Measurements from ENCODE around the gene SPATS2L. TPM values are rescaled to one million over a fixed set of nuclear protein-coding genes. Genes with fewer than 3 reads are reported as not detected.

SPATS2L gene
- total RNA-seq, 1 donor from 2014 or later = 100 TPM

DNA sequence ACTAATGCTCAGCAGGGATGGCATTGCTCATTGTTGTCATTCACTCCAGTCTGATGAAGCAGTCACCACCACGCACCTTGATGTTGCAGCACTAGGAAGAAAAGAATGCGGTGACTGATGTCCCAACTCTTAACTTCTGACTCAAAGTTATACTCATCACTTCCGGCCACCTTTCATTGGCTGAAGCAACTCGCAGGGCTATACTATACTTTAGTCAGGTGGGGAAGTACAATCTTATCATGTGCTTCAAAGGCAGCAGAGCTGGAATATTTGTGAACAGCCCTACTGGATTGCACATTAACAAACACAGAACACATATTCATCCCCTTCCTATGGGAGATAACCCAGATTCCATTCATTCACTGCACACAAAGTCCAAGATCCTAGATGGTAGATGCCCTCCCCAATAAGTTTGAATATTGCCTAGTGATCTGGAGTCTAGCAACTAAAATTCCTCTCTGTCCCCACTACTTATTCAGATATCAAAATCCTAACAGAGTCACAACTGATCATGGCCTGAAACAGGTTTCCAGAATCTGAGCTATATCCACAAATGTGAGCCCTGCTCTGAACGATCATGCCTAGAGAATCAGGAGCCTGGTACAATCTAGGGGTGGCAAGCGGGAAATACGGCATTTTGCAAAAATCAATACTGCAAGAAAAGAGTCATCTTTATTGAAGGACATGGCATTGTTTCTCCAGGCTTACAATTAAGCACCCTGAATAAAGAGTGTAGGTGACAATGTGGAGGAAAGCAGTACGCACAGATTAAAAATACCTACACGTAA, 3.4 kb upstream of the SPATS2L start:
- Histone ChIP-seq H3K9me3 (no peaks in the 10 kb centered on the region), H3K36me3 (no peaks in the 10 kb centered on the region), H3K27me3 (ENCODE audit: low read depth) (no peaks in the 10 kb centered on the region), H3K27ac (no peak overlapping the region), H3K4me1 (peaks cover 10% of the 10 kb centered on the region), H3K4me3 (no peak overlapping the region)
- DNase-seq (no peak), ATAC-seq (no peak)
- intact Hi-C loops (cut with DNase I) = no loop called here
- TF ChIP-seq, protein P1, sequence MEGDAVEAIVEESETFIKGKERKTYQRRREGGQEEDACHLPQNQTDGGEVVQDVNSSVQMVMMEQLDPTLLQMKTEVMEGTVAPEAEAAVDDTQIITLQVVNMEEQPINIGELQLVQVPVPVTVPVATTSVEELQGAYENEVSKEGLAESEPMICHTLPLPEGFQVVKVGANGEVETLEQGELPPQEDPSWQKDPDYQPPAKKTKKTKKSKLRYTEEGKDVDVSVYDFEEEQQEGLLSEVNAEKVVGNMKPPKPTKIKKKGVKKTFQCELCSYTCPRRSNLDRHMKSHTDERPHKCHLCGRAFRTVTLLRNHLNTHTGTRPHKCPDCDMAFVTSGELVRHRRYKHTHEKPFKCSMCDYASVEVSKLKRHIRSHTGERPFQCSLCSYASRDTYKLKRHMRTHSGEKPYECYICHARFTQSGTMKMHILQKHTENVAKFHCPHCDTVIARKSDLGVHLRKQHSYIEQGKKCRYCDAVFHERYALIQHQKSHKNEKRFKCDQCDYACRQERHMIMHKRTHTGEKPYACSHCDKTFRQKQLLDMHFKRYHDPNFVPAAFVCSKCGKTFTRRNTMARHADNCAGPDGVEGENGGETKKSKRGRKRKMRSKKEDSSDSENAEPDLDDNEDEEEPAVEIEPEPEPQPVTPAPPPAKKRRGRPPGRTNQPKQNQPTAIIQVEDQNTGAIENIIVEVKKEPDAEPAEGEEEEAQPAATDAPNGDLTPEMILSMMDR (IDR thresholded peaks at IDR 0.05) = no peak

DNA sequence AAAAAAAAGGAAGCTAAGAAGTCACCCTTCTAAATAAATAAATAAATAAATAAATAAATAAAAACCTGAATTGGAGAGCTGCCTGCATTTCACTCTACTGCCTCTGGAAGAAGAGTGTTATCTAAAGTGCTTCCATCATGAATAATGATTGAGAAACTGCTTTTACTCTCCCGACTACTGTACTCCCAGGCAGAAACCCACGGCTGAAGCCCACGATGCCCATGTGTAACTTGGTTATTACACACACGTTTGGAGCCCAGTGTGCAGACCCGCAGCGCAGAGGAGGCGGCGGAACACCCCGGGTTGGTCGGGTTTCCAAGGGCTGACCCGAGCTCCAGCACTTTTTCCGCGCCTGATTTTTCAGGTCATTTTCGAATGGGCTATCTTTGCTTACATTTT, 697 bp upstream of the SPATS2L start:
- no peaks in the 10 kb centered on the region for H3K27me3 ChIP-seq (ENCODE audit: low read depth)
- intact Hi-C loops (cut with DNase I) = no loop called here
- ATAC-seq (peak; percentile 34 to 37), DNase-seq (peak; percentile 66)
- peak overlapping the region; percentile 89 for H3K27ac ChIP-seq
- H3K4me1 ChIP-seq = peaks cover 25% of the 10 kb centered on the region
- no peaks in the 10 kb centered on the region for H3K9me3 ChIP-seq
- H3K36me3 ChIP-seq = no peaks in the 10 kb centered on the region
- H3K4me3 ChIP-seq = peak overlapping the region; percentile 79
- TF ChIP-seq, protein P1 (IDR thresholded peaks at IDR 0.05) = peak; percentile 18

DNA sequence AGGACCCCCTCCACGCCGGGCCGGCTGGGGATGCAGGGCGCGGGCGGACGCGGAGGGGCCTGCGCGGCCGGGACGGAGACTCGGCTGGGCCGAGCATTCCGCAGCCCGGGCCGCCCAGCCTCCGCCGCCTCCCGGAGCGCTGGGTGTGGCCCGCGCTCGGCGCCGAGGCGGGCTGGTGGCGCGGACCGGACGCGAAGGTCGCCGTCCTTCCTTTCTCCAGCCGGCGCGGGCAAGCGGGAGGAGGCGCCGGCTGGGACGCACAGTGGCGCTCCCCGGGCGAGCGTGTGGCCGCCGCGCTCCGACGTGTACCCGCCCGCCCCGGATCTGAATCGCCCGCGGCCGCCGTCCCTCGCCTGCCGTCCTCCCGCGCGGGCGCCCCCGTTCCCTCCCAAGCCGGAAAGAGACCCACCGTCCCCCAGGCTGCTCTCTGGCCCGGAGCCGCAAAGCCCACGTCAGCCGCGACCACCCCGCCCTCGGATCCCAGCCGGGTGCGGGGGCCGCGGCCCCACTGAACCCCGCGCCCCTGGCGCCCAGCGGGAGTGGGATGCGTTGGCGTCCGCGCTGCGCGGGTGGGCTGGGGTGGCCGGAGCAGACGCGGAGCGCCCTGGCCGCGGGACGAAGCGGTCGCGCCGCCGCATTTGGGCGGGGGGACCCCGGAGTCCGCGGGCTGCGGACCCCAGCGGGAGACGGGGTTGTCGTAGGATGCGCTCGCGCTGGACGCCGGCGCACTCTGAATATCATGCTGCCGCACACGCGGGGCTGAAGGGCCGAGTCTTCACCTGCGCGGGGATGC, 634 bp downstream of the SPATS2L start:
- H3K27ac ChIP-seq = peak overlapping the region; percentile 89
- H3K4me3 ChIP-seq = peak overlapping the region; percentile 79
- no peaks in the 10 kb centered on the region for H3K27me3 ChIP-seq (ENCODE audit: low read depth)
- TF ChIP-seq, protein P1 (IDR thresholded peaks at IDR 0.05) = peak; percentile 6
- H3K4me1 ChIP-seq = peaks cover 38% of the 10 kb centered on the region
- ATAC-seq (peak; percentile 79 to 82), DNase-seq (peak; percentile 63)
- no peaks in the 10 kb centered on the region for H3K9me3 ChIP-seq
- no peaks in the 10 kb centered on the region for H3K36me3 ChIP-seq
- intact Hi-C loops (cut with DNase I) = no loop called here

DNA sequence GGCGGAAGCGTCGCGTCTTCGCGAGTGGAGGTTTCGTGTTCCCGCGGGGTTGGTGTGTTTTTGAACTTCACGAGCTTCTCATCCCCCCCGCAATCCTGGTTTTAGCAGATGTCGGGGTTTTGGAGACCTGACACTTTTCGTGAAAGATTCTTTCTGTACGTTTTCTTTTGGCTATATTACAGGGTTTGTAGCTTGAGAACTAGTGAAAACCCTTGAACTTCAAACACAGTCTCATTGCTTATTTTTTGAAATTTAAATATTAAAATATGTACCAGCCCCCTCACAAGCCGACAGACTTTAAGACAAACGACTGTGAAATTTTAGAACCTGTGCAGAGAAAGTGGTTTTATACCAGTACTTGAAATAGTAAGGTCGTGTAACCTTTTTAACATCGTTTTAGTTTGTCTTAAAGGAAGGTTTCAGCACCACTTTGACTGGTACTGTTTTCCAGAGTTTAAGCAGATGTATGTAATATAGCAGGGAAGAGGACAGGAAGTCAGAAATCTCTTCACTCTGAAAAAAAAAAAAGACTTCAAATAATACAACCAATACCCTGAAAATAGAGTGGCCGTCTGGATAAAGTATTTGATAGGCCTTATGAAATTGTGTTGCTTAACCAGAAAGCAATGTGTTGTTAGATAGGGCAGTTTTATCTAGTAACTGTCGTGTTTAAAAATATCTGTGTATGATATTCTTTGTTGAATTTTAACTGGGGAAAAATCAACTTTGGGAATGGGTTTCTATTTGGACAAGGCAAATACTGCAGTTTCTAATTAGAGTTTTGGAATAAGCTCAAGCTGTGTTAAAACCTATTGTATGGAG, 1.4 kb downstream of the SPATS2L start:
- TF ChIP-seq, protein P1 (IDR thresholded peaks at IDR 0.05) = no peak
- Histone ChIP-seq H3K27ac (peak overlapping the region; percentile 89), H3K36me3 (no peaks in the 10 kb centered on the region), H3K4me3 (peak overlapping the region; percentile 79), H3K27me3 (ENCODE audit: low read depth) (no peaks in the 10 kb centered on the region), H3K9me3 (no peaks in the 10 kb centered on the region), H3K4me1 (peaks cover 40% of the 10 kb centered on the region)
- intact Hi-C loops (cut with DNase I) = no loop called here
- ATAC-seq (no peak), DNase-seq (no peak)

All from lower lobe of right lung (tissue), 2 donors.